Cardiac fibroblast (primary cell): ENCODE data around the gene COPS7A.
A peak's percentile ranks its signal among the peaks of the same experiment; 100 is the strongest.

ENCODE experiments used
- DNase-seq, 2 donors: peaks; one replicate each; pipeline versions ENCODE4 v3.0.0 to v3.0.0-alpha.2; 2010; ENCODE audit warnings: low read depth in 2 of 2
- H3K4me3 ChIP-seq, 2 donors: replicated peaks in 1 of 2; 1 replicate in 1 of 2; 2 replicates in 1 of 2; pipeline ENCODE4 v1.5.1; 2011; ENCODE audit warnings: low read depth in 2 of 2, low read length in 2 of 2, mild to moderate bottlenecking in 2 of 2, moderate library complexity in 1 of 2
- TF ChIP-seq, protein P1 (sequence below): IDR thresholded peaks from one replicate; pipeline ENCODE4 v1.5.1; 2011; ENCODE audit warnings: low read depth, mild to moderate bottlenecking, low read length, inconsistent platforms

The COPS7A gene

DNA sequence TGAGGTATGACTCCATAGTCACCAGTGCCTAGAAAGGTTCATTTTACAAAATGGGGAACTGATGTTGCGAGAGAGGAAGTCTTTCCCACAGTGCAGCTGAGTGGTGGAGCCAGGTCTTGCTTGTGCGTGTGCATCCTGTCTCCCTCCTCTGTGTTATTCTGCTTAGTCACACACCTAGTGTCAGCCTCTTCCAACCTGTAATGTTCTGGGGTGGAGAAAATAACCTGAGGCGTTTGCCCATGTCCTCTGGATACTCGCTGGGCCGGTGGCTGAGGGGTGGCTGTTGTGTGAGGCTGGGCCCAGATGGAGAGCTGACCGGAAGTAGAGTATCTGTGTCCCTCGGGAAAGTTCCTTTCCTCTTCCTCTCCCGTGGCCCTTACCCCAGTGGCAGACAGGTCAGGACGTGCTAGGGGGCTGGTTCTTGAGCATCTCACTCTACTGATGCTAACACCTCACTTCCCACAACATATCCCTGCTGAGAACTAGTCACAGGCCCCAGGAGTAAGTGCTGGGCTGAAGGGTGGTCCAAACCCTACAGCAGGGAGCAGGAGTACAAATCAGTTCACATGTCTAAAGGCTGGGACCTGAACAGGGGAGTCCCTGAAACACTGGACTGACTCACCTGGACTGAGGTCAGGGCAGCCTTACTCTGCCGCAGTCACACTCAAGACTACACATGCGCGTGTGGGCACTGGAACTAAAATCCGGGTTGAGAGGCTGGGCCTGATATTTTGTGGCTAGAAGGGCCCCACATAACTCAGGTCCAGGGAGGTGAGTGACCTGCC lies 22.1 kb downstream of the COPS7A start:
- H3K4me3 ChIP-seq, result no peak overlapping the region
- DNase-seq, result peak in 1 of 2 donors; percentile 45
- TF ChIP-seq, protein P1, sequence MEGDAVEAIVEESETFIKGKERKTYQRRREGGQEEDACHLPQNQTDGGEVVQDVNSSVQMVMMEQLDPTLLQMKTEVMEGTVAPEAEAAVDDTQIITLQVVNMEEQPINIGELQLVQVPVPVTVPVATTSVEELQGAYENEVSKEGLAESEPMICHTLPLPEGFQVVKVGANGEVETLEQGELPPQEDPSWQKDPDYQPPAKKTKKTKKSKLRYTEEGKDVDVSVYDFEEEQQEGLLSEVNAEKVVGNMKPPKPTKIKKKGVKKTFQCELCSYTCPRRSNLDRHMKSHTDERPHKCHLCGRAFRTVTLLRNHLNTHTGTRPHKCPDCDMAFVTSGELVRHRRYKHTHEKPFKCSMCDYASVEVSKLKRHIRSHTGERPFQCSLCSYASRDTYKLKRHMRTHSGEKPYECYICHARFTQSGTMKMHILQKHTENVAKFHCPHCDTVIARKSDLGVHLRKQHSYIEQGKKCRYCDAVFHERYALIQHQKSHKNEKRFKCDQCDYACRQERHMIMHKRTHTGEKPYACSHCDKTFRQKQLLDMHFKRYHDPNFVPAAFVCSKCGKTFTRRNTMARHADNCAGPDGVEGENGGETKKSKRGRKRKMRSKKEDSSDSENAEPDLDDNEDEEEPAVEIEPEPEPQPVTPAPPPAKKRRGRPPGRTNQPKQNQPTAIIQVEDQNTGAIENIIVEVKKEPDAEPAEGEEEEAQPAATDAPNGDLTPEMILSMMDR, result no peak

DNA sequence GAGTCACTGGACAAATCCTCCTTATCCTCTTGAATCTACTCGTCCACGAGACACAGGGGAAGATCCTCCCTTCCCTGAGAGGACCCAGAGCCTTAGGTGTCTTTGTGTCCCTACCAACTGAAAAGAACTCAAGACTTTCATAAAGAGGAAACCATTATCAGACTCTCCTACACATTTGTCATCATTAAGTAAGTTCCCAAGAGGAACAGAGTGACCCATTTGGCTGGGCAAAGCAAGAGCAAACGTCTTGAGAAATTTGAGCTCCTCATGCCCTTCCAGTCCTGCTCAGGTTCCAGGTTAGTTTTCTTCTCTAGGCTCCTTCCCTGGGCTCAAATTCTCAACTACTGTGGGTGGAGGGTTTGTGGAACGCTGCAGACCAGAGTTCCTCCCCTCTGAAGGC lies 23.4 kb downstream of the COPS7A start:
- DNase-seq, result no peak
- TF ChIP-seq, protein P1, result no peak
- H3K4me3 ChIP-seq, result no peak overlapping the region

GRCh38 chr12:6748761-6749160 lies 24.9 kb downstream of the COPS7A start:
- H3K4me3 ChIP-seq, result no peak overlapping the region
- TF ChIP-seq, protein P1, result no peak
- DNase-seq, result no peak

GRCh38 chr12:6750506-6750905 lies 26.7 kb downstream of the COPS7A start:
- no peak for DNase-seq
- no peak overlapping the region for H3K4me3 ChIP-seq
- TF ChIP-seq, protein P1, result no peak

GRCh38 chr12:6751767-6752166 lies 27.9 kb downstream of the COPS7A start:
- peak overlapping the region; percentile 84 to 94 for H3K4me3 ChIP-seq
- TF ChIP-seq, protein P1, result no peak
- DNase-seq, result no peak

DNA sequence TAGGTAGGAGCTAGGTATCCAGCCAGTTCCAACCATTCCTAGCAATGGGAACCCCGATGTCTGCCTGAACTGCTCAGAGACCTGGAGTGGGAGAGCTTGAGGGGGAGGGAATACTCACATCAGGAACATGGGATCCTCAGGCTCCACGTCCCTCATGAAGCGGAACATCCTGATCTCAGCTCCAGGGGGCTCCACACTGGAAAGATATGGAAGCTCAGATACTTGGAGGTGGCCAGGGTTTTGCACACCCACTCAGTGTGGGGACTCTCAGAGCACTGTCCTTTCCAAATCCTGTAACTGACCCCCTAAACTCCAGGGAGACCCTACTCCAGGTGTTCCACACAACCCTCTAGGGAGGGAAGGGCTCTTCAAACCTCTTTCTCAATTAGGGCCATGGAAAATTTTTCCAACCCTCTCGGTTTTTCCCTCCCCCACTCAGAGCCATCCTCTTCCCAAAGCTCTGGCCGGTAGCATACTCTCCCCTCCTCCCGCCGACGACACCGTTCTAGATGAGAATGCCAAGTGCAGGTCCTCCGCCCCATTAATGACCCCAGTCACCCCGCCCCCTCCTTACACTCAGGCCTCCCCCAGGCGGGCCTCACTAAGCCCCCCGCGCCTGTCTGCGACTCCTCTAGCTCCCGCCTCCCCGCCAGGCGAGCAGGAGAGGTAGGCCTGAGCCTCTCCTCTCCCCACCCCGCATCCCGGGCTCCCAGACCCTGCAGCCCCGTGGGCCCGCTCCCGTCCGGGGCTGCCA lies 28.5 kb downstream of the COPS7A start:
- TF ChIP-seq, protein P1, result peak; percentile 53
- peak; percentile 54 to 63 for DNase-seq
- peak overlapping the region; percentile 84 to 94 for H3K4me3 ChIP-seq
